ENCODE results near the gene SPNS3. TPM values are rescaled to one million over a fixed set of nuclear protein-coding genes. Genes with fewer than 3 reads are reported as not detected.

Gene SPNS3
- total and polyA plus RNA-seq, 9 donors: 0.06 to 0.80 (median 0.20) TPM; not detected in 4

DNA sequence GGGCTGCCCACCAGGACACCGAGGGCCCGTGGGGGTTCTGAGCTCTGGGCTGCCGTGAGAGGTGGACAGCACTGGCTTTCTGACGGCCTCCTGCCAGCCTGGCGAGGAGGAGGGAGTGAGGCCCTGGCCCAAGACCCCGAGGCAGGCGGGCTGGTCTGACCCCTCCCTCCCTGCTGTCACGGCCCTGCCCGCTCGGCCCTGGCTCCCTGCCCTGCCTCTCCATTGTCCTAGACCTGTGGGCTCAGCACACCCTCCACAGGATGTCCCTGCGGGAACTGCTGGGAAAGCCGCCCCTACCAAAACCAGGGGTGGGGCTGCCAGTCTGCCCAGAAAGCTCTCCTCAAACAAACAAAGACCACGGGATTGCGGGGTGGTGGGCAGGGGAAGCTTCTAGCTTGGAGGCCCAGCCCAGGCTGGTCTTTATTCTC, 85.6 kb downstream of the SPNS3 start:
- TF ChIP-seq, protein P1, sequence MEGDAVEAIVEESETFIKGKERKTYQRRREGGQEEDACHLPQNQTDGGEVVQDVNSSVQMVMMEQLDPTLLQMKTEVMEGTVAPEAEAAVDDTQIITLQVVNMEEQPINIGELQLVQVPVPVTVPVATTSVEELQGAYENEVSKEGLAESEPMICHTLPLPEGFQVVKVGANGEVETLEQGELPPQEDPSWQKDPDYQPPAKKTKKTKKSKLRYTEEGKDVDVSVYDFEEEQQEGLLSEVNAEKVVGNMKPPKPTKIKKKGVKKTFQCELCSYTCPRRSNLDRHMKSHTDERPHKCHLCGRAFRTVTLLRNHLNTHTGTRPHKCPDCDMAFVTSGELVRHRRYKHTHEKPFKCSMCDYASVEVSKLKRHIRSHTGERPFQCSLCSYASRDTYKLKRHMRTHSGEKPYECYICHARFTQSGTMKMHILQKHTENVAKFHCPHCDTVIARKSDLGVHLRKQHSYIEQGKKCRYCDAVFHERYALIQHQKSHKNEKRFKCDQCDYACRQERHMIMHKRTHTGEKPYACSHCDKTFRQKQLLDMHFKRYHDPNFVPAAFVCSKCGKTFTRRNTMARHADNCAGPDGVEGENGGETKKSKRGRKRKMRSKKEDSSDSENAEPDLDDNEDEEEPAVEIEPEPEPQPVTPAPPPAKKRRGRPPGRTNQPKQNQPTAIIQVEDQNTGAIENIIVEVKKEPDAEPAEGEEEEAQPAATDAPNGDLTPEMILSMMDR (IDR thresholded peaks at IDR 0.05): no peak
- no peak for TF ChIP-seq POLR2A (IDR thresholded peaks at IDR 0.05)
- Histone ChIP-seq H3K4me3 (no peak overlapping the region), H3K4me1 (ENCODE audit: insufficient read depth) (no peaks in the 10 kb centered on the region), H3K27me3 (no peaks in the 10 kb centered on the region), H3K27ac (no peak overlapping the region), H3K36me3 (no peaks in the 10 kb centered on the region), H3K9me3 (no peaks in the 10 kb centered on the region)
- intact Hi-C loops (cut with DNase I): no loop called here
- DNase-seq: peak in 2 of 5 donors; percentile 38 to 53
- WGBS, 3 donors: 58 to 72% (median 65%) methylated on average over 14 of the region's 14 CpGs

DNA sequence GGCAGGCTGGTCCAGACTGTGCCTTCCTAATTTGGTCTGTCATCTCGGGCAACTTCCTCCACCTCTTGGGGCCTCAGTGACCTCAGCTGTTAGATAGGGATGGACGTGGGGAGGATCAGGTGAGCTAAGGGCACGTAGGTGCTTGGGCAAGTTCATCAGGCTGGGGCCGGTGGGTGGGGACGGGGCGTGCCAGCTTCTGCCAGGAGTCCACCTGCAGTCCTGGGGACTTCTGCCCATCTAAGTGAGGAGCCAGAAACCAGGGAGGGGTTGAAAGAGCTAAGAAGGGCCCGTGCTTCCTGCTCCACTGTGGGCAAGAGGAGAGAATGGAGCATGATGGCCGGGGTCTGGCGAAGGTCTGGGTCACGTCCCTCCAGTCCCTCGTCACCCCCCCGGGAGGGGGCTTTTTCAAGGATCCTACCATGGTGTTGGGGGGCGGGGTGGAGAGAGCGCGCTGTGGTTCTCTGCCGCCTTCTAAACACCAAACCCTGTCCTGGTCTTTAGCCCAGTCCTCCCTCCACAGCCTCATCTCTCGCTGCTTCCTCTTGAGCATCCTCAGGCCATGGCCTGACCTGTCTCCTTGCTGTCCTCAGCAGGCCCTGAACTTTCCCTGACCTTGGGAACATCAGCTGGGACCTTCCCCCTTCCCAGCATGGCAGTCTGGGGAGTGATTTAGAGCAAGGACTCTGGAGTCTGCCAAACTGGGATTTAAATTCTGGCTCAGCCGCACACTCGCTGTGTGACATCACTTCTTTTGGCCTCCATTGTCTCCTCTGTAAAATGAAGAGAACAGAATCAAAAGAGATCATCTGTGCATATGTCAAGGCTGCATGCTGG, 86.5 kb downstream of the SPNS3 start:
- H3K4me3 ChIP-seq: no peak overlapping the region
- H3K27ac ChIP-seq: no peak overlapping the region
- DNase-seq: no peak
- H3K27me3 ChIP-seq: no peaks in the 10 kb centered on the region
- no peaks in the 10 kb centered on the region for H3K36me3 ChIP-seq
- TF ChIP-seq POLR2A (IDR thresholded peaks at IDR 0.05): no peak
- no peak for TF ChIP-seq EP300 (IDR thresholded peaks at IDR 0.05)
- TF ChIP-seq, protein P1 (IDR thresholded peaks at IDR 0.05): no peak
- intact Hi-C loops (cut with DNase I): no loop called here
- H3K4me1 ChIP-seq (ENCODE audit: insufficient read depth): no peaks in the 10 kb centered on the region
- no peaks in the 10 kb centered on the region for H3K9me3 ChIP-seq
- WGBS, 3 donors: 87 to 93% (median 87%) methylated on average over 19 of the region's 19 CpGs

DNA sequence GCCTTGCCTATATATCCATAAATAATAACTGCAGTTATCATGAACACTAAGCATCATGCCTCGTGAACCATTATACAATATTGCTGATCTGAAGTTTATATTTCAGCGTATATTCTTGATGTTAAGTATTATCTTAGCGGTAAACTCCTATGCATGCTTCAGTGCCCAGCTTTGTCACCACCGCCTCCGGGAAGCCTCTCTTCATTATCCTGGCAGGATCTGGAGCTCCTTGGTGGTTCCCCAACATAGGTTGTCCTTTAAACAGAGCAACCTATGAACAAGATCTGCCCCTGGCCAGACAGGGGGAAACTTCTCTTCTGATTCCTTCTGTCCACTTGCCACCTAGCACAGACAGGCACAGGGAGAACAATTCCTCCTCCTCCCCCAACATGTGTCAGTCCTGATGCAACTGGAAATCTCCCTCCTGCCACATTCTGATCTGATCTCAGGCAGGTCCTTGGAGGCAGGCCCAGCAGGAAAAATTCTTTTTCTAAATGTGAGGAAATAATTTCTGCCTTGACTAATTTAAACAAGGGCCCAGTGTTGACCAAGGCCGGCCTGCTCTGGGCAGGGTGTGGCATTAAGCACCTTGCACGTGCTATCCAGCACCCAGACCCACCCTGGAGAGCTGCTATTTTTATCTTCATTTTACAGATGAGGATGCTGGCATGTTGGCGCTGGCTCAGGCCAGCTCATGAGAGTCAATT, 87.3 kb downstream of the SPNS3 start:
- no peaks in the 10 kb centered on the region for H3K9me3 ChIP-seq
- H3K4me3 ChIP-seq: no peak overlapping the region
- no peaks in the 10 kb centered on the region for H3K36me3 ChIP-seq
- H3K27ac ChIP-seq: no peak overlapping the region
- intact Hi-C loops (cut with DNase I): no loop called here
- H3K27me3 ChIP-seq: no peaks in the 10 kb centered on the region
- DNase-seq: no peak
- TF ChIP-seq EP300 (IDR thresholded peaks at IDR 0.05) (no peak), POLR2A (IDR thresholded peaks at IDR 0.05) (no peak)
- TF ChIP-seq, protein P1 (IDR thresholded peaks at IDR 0.05): no peak
- WGBS, 3 donors: 88 to 89% (median 89%) methylated on average over 8 of the region's 8 CpGs
- no peaks in the 10 kb centered on the region for H3K4me1 ChIP-seq (ENCODE audit: insufficient read depth)

DNA sequence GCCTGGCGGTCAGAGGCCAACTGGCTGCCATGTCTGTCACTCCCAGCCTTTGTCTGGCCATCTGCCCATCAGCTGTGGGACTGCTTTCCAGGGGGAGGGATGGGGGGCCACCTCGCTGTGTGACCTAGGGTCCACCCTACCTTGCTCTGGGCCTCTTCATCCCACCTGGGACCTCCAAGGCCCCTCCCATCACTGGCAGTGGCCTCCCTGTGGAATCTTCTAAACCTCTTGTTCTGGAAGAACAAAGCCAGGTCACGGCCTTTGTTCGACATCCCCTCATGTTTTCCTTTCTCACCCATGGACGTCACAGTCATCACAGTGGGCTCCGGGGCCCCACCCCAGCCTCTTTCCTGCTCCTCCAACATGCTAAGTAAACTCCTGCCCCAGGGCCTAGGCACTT, 88.9 kb downstream of the SPNS3 start:
- TF ChIP-seq EP300 (IDR thresholded peaks at IDR 0.05) (no peak), POLR2A (IDR thresholded peaks at IDR 0.05) (no peak)
- TF ChIP-seq, protein P1 (IDR thresholded peaks at IDR 0.05): no peak
- WGBS, 3 donors: 76 to 80% (median 78%) methylated on average over 6 of the region's 6 CpGs

More for the DNA sequence above, 88.9 kb downstream of the SPNS3 start:
- Histone ChIP-seq H3K27me3 (no peaks in the 10 kb centered on the region), H3K27ac (no peak overlapping the region), H3K4me3 (no peak overlapping the region), H3K4me1 (ENCODE audit: insufficient read depth) (no peaks in the 10 kb centered on the region), H3K9me3 (no peaks in the 10 kb centered on the region), H3K36me3 (no peaks in the 10 kb centered on the region)
- peak in 1 of 5 donors; percentile 26 for DNase-seq
- intact Hi-C loops (cut with DNase I): no loop called here
